Jurkat, Clone E6-1 (cell line): ENCODE data around the gene BCAS4.

ENCODE experiments used
- DNase-seq: peaks from one replicate; pipeline ENCODE4 v3.0.0-alpha.2; 2011; ENCODE audit warnings: low read depth, low spot score
- H3K4me3 ChIP-seq: 2 replicates; pipeline ENCODE4 v1.5.1; 2011; ENCODE audit warnings: mild to moderate bottlenecking, low read length, control low read depth, moderate library complexity

BCAS4 gene

DNA sequence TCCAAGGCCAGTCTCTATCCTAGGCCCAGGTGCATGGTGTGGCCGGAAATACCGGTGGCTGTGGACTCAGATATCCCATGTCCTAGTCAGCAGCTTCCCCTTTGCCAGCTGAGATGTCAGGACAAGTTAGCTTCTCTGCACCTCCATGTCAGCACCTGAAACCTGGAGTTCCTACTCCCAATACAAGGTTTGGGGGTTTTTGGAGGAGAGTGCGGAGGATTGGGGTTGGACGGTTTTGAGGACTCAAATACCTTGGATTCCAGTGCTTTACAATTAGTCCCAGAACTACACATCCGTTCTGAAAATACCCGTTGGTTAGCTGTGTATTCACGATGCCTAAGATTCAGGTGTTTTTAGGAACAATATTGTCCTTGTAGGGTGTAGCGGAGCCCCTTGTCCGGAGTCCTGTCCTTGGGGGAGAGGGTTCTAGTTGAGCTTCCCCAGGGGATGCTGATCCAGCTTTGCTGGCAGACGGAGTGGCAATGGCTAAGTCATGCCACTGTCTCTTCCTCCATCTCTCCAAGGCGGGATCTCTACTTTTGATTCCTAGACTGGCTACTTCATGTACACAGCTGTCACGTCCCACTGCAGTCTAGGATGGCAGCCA, 91.4 kb downstream of the BCAS4 start:
- DNase-seq = no peak
- no peak overlapping the region for H3K4me3 ChIP-seq

DNA sequence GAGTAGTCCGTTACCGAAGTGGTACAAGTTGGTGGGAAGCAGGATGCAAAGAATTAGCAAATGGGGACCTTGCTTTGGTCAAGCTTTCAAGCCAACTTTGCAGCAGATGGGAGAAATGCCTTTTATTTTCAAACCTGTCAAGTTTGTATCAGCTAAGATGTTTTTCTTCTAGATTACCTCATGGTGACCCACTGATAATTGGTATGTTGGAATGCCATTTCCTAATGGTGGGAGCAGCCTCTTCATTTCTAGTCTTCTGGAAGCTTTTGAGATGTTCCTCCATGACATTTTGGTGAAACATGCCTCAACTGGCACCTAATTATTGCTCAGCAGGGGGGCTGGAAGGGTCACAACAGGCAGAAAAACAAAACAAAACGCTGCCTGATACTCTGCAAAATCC, 92.7 kb downstream of the BCAS4 start:
- H3K4me3 ChIP-seq = no peak overlapping the region
- DNase-seq = no peak

DNA sequence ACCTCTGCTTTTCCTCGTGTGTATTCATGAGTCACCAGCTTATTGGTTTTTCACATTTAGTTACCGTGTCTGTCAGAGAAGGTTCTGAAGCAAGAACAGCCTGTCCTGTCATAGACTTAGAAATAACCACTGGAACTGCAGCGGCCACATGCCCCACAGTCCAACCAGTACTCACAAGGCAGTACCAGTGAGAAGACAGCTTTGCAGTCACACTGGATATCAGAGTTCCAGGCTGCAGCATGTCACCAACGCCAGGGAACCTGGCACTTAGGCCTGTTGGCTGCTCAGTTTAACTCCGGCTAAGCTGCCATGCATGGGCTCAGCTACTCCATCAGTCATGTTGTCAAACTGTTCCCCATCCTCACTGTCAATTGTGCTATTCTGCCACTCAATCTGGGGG, 96.3 kb downstream of the BCAS4 start:
- DNase-seq = no peak

DNA sequence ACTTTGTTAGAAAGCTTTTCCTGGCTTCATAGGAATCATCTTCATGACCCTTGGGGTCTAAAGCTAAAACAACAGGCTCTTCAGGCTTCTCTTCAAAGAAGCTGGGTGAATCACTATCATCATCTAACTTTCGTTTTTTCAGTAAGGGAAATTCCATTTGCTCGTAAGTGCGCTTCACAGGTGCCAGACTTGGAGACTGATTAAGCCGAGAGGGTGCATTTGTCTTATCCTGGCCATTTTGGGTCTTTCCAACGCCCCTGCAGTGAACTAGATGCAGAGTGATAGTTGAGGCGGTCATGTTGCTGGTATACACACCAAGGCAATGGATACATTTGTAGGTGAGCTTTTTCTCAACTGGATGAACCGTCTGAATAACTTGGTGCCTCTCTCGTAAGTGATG, 97.5 kb downstream of the BCAS4 start:
- DNase-seq = no peak
- H3K4me3 ChIP-seq = no peak overlapping the region

More for the DNA sequence above, 96.3 kb downstream of the BCAS4 start:
- H3K4me3 ChIP-seq = no peak overlapping the region

DNA sequence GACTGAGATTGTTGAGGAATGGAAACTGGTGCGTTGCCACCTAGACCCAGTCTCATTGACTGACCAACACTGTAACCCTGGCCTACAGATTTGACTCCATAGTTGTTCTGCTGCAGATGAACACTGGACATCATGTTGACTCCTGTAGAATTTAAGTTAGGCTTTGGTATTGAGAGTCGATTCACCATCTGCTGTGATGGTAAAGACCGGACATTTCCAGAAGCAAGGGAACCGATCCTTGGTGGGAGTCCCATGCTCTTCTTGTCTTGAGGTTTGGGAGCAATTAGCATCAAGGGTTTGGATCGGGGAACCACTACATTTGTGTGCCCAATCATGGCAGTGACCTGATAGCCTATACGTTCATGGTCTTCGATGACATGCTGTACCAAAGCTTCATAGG, 98.8 kb downstream of the BCAS4 start:
- no peak overlapping the region for H3K4me3 ChIP-seq
- no peak for DNase-seq

DNA sequence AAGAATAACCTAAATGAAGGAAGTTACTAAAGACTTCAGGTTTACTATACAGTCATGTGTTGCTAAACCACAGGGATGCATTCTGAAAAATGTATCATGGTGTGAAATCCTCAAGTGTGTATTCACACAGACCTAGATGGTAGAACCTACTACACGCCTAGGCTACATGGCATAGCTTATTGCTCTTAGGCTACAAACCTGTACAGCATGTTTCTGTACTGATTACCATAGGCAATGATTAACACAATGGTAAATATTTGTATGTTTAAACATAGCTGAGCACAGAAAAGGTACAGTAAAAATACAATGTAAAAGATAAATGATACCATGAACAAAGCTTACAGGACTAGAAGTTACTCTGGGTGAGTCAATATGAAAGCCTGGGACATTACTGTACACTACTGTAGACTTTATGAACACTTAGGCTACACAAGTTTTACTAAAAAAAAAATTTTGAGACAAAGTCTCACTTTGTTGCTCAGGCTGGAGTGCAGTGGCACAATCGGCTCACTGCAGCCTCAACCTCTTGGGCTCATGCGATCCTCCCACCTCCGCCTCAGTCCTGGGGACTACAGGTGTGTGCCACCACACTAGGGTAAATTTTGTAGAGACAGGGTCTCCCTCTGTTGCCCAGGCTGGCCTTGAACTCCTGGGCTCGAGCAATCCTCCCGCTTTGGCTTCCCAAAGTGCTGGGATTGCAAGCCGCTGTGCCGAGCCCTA, 100.4 kb downstream of the BCAS4 start:
- H3K4me3 ChIP-seq = no peak overlapping the region
- DNase-seq = no peak

DNA sequence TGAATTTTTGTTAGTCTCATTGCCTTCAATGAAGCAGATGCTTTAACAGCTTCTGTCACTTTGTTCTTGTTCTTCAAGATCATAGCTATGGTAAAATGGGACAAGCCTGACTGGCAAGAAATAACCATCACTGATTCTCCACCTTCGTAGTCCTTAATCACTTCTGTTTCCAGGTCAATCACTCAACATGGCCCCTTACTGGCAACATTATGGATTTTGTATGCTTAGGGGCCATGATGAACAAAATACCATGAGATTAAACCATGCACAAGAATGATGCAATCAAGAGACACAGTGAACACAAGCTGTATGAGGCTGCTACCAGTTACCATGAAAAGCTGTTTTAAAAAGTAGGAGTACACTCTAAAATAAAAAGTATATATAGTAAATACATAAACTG, 103.6 kb downstream of the BCAS4 start:
- no peak for DNase-seq
- H3K4me3 ChIP-seq = no peak overlapping the region

DNA sequence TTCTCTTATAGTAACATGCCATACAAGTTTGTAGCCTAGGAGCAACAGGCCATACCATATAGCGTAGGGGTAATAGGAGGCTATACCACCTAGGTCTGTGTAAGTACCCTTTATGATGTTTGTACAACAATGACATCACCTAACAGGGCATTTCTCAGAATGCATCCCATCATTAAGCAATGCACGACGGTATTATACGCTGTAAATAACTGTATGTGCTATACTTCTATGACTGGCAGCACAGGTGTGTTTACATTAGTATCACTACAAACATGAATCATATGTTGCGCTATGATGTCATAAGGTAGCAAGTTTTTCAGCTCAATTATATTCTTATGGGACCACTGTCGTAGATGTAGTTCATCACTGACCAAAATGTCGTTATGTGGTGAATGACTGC, 105.4 kb downstream of the BCAS4 start:
- H3K4me3 ChIP-seq = no peak overlapping the region
- no peak for DNase-seq

DNA sequence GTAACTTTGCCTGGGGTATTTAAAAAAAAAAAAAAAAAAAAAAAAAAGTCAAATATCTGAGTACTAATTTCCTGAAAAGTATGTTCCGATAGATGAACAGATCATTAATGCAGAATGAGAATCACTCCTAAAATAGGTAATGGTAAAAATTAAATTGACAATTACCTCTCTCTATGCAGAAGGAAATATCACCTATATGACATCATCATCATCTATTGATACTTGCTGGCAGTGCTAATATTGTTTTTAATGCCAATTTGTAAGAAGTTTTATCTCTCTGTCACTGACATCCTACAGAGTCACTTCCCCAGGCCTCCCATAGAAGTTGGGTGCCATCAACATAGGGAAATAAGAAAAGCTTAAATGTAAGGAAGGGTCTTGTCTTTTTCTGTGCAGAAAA, 106.4 kb downstream of the BCAS4 start:
- H3K4me3 ChIP-seq = no peak overlapping the region
- DNase-seq = no peak

DNA sequence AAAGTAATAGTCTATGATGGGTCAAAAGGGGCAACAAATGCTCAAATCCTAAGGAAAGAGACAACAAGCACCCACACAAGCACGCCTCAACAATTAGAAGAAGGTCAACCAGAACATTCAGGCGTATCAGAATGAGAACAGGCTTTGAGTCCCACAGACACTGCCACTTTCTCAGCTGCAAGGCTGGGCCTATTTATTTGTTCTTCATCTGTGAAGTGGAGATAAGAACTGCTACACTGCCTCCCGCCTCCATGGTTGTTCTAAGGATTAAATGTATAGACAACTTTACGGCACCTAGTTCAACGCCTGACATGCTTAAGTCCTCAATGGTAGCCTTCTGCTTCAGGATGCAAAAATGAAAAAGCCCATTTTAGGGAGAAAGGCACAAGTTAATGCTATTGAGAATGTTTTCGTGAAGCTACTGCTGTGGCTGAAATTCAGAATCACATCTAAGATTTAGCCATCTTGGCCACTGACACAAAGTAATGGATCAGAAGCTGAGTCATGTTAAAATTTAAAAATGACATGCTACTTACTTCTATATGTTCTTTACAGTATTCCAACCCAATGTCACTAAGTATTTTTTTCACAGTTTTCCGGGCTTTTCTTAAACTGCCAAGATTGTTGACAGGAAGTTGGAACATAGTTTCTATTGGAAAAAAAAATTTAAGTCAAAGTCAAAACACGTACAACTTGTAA, 108.6 kb downstream of the BCAS4 start:
- no peak for DNase-seq

DNA sequence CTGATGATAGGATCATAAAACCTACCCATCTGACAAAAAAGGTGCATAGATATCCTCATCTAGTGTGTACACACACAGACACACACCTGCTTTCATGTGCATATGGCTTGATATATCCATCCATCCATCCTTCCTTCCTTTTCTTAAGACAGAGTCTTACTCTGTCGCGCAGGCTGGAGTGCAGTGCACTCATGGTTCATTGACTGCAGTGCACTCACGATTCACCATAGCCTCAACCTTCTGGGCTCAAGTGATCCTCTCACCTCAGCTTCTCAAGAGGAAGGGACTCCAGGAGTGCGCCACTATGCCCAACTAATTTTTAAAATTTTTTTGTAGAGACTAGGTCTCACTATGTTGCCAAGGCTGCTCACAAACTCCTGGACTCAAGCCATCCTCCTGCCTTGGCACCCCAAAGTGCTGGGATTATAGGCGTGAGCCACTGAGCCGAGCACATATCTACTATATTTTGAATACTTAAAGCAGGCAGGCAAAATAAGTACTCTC, 109.3 kb downstream of the BCAS4 start:
- H3K4me3 ChIP-seq = no peak overlapping the region
- DNase-seq = no peak

More for the DNA sequence above, 108.6 kb downstream of the BCAS4 start:
- no peak overlapping the region for H3K4me3 ChIP-seq

DNA sequence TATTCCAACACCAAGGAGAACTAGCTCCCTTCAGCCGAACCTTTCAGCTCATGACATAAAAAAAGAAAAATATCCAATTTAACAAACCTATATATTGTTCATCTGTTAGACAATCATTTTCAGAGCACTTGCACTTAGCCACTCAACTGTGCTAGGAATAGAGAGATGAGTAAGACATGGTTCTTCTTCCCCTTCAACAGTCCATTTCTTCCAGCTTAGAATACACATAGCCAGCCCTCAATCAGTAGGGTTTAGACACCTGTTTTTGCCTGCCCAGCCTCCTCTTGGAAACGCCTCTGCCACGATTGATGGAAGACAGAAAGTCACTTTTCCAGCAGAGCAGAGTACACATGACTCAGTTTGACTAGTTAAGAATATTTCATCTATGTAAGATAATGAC, 114.6 kb downstream of the BCAS4 start:
- H3K4me3 ChIP-seq = no peak overlapping the region
- DNase-seq = no peak

DNA sequence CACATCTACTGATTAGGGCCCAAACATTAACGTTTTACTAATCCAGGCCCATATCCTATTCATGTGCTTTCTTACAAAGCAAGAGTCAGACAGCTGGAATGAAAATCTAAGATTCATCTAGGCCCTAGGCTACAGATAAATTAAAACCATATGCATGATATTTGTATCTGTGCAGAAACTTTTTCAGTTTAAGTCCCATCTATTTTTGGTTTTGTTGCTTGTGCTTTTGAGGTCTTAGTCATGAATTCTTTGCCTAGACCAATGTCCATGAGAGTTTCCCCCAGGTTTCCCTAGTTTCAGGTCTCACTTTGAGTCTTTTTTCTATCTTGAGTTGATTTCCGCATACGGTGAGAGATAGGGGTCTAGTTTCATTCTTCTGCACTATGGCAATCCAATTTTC, 116.2 kb downstream of the BCAS4 start:
- no peak overlapping the region for H3K4me3 ChIP-seq
- no peak for DNase-seq

DNA sequence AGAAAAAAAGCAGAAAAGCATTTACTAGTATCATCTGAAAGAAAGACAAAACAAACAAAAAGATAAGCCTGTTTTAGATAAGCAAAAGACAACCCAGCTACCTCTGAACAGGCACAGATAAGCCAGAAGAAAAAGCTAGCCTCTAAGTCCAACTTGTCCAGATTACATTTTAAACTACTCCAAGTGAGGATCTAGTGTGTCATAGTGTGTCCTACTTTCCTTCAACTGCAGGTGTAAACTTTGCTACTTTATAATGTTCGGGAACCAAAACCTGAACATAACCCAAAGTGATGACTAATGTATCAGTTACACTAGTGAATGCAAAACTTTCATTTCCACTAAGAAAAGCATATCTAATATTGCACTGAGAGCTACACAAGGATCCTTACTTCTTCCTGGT, 116.9 kb downstream of the BCAS4 start:
- H3K4me3 ChIP-seq = no peak overlapping the region
- DNase-seq = no peak

DNA sequence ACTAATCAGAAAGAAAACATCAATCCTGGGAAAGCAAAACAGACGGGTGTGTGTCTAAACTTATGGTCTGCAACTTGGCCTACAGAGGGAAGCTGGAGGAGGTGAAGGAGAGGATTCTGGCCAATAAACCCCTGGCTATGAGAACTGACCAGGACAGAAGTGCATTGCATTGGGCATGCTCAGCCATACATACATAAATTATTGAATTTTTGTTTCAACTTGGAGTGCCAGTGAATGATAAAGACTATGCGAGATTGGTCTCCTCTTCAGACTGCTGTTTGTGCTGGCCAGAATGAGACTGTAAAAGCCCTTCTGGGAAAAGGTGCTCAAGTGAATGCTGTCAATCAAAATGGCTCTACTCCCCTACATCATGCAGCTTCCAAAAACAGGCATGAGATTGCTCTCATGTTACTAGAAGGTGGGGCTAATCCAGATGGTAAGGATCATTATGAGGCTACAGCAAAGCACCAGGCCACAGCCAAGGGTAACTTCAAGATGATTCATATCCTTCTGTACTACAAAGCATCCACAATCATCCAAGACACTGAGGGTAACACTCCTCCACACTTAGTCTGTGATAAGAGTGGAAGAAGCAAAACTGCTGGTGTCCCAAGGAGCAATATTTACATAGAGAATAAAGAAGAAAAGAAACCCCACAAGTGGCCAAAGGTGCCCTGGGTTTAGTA, 119.0 kb downstream of the BCAS4 start:
- H3K4me3 ChIP-seq = no peak overlapping the region
- no peak for DNase-seq

DNA sequence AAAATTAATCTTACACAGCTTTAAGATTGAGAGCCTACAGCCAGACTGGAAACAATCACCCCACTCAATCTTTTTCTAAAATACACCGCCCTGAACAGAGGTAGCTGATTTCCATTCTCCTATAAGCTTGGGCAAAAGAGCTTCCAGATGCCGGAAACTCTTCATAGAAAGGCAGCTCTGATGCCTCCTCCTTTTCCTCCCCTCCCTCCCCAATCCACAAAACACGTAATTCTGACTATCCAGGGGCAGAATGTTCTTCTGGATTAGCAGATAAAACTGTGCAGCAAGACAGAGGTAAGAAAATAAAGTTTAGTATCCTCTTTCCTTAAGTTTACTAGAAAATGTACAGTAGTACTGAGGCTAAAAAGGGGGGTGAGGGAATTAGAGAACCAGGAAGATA, 120.6 kb downstream of the BCAS4 start:
- DNase-seq = no peak
- H3K4me3 ChIP-seq = no peak overlapping the region

DNA sequence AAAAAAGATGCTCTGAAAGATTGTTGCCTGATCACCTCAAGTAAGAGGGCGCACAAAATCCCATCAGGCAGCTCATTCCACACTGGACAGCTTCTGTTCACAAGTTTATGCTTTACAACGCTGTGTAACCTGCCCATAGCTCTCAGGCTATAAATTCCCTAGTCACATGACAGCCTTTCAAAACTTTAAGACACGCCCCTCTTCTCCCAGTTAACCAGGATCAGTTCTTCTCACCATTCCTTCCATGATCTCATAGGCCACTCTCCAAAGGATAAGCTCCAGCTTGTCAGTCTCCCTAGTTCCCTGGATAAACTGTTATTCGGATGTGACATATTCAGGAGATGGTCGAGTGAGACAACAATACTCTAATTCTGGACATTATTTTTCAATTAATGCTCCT, 121.4 kb downstream of the BCAS4 start:
- no peak for DNase-seq
- H3K4me3 ChIP-seq = no peak overlapping the region

DNA sequence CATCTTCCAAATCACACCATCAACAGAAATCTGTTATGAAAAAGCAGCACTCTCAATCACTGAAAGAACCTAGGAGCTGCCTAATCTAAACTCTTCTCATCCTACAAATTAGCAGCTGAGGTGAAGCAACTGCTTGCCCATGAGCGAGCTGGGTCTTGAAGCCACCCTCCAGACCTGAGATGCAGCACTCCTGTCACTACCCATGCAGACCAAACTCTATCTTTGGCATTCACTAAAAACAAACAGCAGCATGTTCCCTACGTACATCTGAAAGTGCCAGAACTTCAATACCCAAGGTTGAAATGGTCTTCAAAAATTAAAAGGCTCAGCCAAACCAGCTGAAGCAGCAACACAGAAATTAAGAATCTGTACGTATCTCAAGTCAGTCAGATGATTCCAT, 122.1 kb downstream of the BCAS4 start:
- no peak overlapping the region for H3K4me3 ChIP-seq
- no peak for DNase-seq

DNA sequence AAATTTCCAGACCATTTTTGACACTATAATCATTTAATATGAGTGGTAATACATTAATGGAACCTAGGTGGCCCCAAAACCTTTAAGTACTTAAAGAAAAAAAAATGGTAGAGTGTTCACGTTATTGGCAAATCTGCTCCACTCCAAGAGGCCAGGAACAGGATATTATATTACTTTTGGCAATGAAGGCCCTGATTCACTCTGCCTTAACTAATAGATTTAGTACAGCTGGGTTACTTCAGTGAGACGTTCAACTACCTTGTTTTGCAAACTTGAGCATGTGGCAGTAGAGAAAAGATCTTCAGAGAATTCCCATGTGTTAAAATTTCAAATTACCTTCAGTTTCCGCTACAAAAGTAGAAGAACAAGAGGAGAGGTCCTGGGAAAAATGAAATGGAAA, 123.5 kb downstream of the BCAS4 start:
- DNase-seq = no peak

DNA sequence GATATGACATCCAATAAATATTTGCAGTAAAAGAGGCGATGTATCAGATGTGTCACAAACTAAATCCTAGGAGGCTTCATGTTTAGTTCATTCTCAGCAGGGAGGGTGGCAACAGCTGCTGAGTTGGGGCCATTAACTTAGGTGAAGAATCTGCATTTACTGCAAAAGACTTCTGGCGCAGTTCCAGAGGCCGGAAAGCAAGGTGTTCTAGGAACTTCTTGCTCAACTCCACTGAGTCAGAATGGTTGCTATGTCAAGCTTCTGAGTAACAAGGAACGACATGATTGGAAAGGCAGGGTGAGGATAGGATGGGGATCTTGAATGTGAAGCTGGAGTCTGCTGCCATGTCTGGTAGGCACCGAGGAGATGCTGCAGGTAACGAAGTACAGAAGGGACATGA, 124.7 kb downstream of the BCAS4 start:
- DNase-seq = no peak
- no peak overlapping the region for H3K4me3 ChIP-seq

More for the DNA sequence above, 123.5 kb downstream of the BCAS4 start:
- no peak overlapping the region for H3K4me3 ChIP-seq
